Stimulated activated CD4-positive, alpha-beta T cell treated with anti-CD3 and anti-CD28 coated beads, Interleukin-12 subunit alpha, Interleukin-12 subunit beta, amount 100 ng/mL, for 4 hours (primary cell): ENCODE data around the gene PAIP1.
"Not testable (repeated sequence)": the region's sequence is repeated elsewhere in the genome, so short reads cannot be mapped to it uniquely, and the experiment has no call there.

ENCODE experiments used
- DNase-seq: peaks from one replicate; pipeline ENCODE4 v3.0.0-alpha.2; 2020

Gene PAIP1

GRCh38 chr5:43556857-43557542 is at the start of gene PAIP1:
Gene PAIP1, minus strand, starts transcription at chr5:43557077. Its CDS starts 231 bp downstream, at chr5:43556846.
- peak; percentile 75 for DNase-seq

- no peak for DNase-seq
Measured at GRCh38 chr5:43606351-43606750, 49.5 kb upstream of the PAIP1 start.

GRCh38 chr5:43604699-43605098 is 47.8 kb upstream of the PAIP1 start:
- DNase-seq, result no peak

- DNase-seq, result peak; percentile 51
Measured at GRCh38 chr5:43603344-43604217, 46.7 kb upstream of the PAIP1 start.

GRCh38 chr5:43602461-43603343 is 45.8 kb upstream of the PAIP1 start, which contains the start of gene NNT:
Gene NNT, plus strand, starts transcription at chr5:43603180. Its CDS starts 6,016 bp downstream, at chr5:43609196.
- DNase-seq, result peak; percentile 77

- no peak for DNase-seq
Measured at GRCh38 chr5:43601454-43602260, 44.8 kb upstream of the PAIP1 start.

GRCh38 chr5:43598927-43599326 is 42.0 kb upstream of the PAIP1 start:
- not testable (repeated sequence) for DNase-seq

GRCh38 chr5:43592363-43592762 is 35.5 kb upstream of the PAIP1 start:
- no peak for DNase-seq

- no peak for DNase-seq
Measured at GRCh38 chr5:43590700-43591099, 33.8 kb upstream of the PAIP1 start.

GRCh38 chr5:43589310-43589709 is 32.4 kb upstream of the PAIP1 start:
- DNase-seq, result no peak

- no peak for DNase-seq
Measured at GRCh38 chr5:43588842-43589241, 32.0 kb upstream of the PAIP1 start.

GRCh38 chr5:43584166-43584699 is 27.4 kb upstream of the PAIP1 start:
- DNase-seq, result no peak

GRCh38 chr5:43583724-43584123 is 26.8 kb upstream of the PAIP1 start:
- DNase-seq, result no peak

- DNase-seq, result no peak
Measured at GRCh38 chr5:43582082-43583005, 25.5 kb upstream of the PAIP1 start.

GRCh38 chr5:43581398-43581797 is 24.5 kb upstream of the PAIP1 start:
- DNase-seq, result no peak

GRCh38 chr5:43580402-43581210 is 23.7 kb upstream of the PAIP1 start:
- not testable (repeated sequence) for DNase-seq

- no peak for DNase-seq
Measured at GRCh38 chr5:43573058-43573457, 16.2 kb upstream of the PAIP1 start.

GRCh38 chr5:43572357-43572756 is 15.5 kb upstream of the PAIP1 start:
- DNase-seq, result no peak

GRCh38 chr5:43571237-43571636 is 14.4 kb upstream of the PAIP1 start:
- DNase-seq, result no peak
